ENCODE measurements around the gene GAPDH.

The GAPDH gene

DNA sequence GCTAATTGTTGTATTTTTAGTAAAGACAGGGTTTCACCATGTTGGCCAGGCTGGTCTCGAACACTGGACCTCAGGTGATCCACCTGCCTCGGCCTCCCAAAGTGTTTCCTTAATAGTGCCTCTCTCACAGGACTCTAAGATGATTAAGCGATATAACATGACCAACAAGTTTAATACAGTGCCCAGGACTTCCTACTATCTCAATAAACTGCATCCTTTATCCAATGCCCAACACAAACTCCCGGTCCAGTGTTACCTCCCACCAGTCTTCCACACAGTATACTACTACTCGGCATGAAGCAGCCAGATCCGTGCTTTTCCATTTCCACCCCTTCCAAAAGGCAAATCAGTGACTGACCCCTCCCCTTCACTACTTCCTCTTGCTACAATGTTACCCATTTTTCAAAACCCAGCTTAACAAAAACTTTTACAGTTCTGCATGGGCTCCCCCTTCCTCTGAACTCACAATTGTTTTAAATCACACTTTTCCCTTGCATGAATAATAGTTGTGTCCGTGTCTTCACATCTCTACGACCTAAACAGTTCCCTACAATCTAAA is 32.9 kb downstream of the GAPDH start:
- TF ChIP-seq, protein P1, sequence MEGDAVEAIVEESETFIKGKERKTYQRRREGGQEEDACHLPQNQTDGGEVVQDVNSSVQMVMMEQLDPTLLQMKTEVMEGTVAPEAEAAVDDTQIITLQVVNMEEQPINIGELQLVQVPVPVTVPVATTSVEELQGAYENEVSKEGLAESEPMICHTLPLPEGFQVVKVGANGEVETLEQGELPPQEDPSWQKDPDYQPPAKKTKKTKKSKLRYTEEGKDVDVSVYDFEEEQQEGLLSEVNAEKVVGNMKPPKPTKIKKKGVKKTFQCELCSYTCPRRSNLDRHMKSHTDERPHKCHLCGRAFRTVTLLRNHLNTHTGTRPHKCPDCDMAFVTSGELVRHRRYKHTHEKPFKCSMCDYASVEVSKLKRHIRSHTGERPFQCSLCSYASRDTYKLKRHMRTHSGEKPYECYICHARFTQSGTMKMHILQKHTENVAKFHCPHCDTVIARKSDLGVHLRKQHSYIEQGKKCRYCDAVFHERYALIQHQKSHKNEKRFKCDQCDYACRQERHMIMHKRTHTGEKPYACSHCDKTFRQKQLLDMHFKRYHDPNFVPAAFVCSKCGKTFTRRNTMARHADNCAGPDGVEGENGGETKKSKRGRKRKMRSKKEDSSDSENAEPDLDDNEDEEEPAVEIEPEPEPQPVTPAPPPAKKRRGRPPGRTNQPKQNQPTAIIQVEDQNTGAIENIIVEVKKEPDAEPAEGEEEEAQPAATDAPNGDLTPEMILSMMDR (IDR thresholded peaks at IDR 0.05; ENCODE audit: insufficient read depth, low read length, missing control alignments) = no peak
- CTCF ChIA-PET = interaction anchor here (1.1 to 13.1 kb wide), 4 partner anchors 9 to 35 kb away, joined by 3 to 203 read pairs (median 4); partner anchors contain the start of gene IFFO1
- POLR2A ChIA-PET = interaction anchor here (0.7 to 2.0 kb wide), 2 partner anchors 13 to 33 kb away, joined by 3 to 8 read pairs; partner anchors contain the start of gene GAPDH

DNA sequence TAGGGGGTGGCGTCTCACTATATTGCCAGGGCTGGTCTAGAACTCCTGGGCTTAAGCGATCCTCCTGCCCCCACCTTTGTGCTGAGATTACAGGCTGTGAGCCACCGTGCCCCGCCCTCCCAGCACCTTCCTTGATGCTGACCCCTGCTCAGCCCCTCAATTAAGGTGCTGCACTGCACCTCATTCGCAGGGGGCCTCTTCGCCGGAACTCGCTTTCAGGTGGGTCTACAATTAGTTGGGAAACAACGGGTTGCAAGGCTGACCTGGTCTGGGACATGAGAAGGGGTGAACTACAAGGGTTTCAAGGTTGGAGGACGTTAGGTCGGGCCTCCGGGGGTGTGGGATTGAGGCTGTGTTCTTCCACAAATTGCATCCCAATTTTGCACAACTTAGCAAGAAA is 35.0 kb downstream of the GAPDH start:
- ChIA-PET CTCF (interaction anchor here (0.9 to 13.1 kb wide), 2 partner anchors 18 to 146 kb away, joined by 4 to 203 read pairs; partner anchors contain the start of gene IFFO1), POLR2A (interaction anchor here (1.4 kb wide), 2 partner anchors 37 to 99 kb away, joined by 4 to 5 read pairs; partner anchors contain the start of gene VAMP1)
- TF ChIP-seq, protein P1 (IDR thresholded peaks at IDR 0.05; ENCODE audit: insufficient read depth, low read length, missing control alignments) = no peak
- no peak overlapping the region for H3K4me3 ChIP-seq (ENCODE audit: low read depth, low read length)
- DNase-seq (ENCODE audit: low read depth, low spot score) = no peak

More for the DNA sequence above, 32.9 kb downstream of the GAPDH start:
- DNase-seq (ENCODE audit: low read depth, low spot score) = no peak
- H3K4me3 ChIP-seq (ENCODE audit: low read depth, low read length) = peak overlapping the region; percentile 98

GRCh38 chr12:6569786-6570185 is 35.5 kb downstream of the GAPDH start:
- POLR2A ChIA-PET = interaction anchor here (1.5 kb wide), 1 partner anchor 36 kb away, joined by 7 read pairs; the partner anchor contains the start of gene GAPDH
- TF ChIP-seq, protein P1 (IDR thresholded peaks at IDR 0.05; ENCODE audit: insufficient read depth, low read length, missing control alignments) = no peak
- H3K4me3 ChIP-seq (ENCODE audit: low read depth, low read length) = no peak overlapping the region
- no peak for DNase-seq (ENCODE audit: low read depth, low spot score)
- CTCF ChIA-PET = interaction anchor here (1.1 to 2.4 kb wide), 8 partner anchors 9 to 35 kb away, joined by 3 to 10 read pairs (median 6); no protein-coding TSS in a partner anchor

DNA sequence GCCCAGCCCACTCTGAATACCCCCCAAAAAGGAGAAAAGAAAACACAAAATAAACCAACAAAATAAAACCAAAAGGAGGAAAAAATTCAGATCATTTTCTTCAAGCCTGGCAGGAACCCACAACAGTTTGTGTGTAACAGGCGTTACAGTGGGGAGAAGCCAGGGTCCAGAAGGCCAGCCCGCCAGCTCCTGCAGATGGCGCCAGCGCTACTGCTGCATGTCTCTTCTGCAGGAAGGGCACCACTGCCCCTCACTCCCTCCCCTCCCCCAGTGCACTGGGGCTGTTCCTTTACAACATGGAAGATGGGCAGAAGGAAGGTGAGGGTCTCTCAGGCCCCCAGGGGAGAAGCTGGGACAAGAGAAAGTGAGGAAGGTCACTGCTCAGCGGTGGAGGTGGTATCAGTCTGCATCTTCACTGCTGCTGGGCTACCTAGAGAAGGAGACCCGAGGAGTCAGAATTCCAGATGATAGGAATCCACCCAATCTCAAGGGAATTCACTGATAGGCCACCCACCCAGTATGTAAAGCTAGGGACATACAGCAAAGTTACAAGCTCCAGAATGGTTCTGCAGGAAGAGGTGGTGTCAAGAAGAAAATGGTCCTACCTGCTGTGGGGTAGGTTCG is 36.1 kb downstream of the GAPDH start:
- TF ChIP-seq, protein P1 (IDR thresholded peaks at IDR 0.05; ENCODE audit: insufficient read depth, low read length, missing control alignments) = peak; percentile 60
- CTCF ChIA-PET = interaction anchor here (0.7 to 2.4 kb wide), 13 partner anchors 10 to 256 kb away, joined by 3 to 10 read pairs (median 5); no protein-coding TSS in a partner anchor
- H3K4me3 ChIP-seq (ENCODE audit: low read depth, low read length) = no peak overlapping the region
- DNase-seq (ENCODE audit: low read depth, low spot score) = no peak
- POLR2A ChIA-PET = interaction anchor here (1.5 kb wide), 1 partner anchor 36 kb away, joined by 7 read pairs; the partner anchor contains the start of gene GAPDH

- DNase-seq (ENCODE audit: low read depth, low spot score) = no peak
- POLR2A ChIA-PET = interaction anchor here (0.6 to 0.9 kb wide), 2 partner anchors 11 to 248 kb away, joined by 3 read pairs; no protein-coding TSS in a partner anchor
- H3K4me3 ChIP-seq (ENCODE audit: low read depth, low read length) = no peak overlapping the region
- TF ChIP-seq, protein P1 (IDR thresholded peaks at IDR 0.05; ENCODE audit: insufficient read depth, low read length, missing control alignments) = no peak
- CTCF ChIA-PET = interaction anchor here (0.7 to 2.9 kb wide), 5 partner anchors 9 to 151 kb away, joined by 3 to 11 read pairs (median 3); partner anchors contain the start of gene COPS7A
Measured at GRCh38 chr12:6573001-6573400, 38.7 kb downstream of the GAPDH start.
